LNCAP (cell line): ENCODE data around the gene FKBP6.
"Not testable (repeated sequence)": the region's sequence is repeated elsewhere in the genome, so short reads cannot be mapped to it uniquely, and the experiment has no call there.

Experiments used
- TF ChIP-seq, protein P1 (sequence below): fragments of 450-650 bp; IDR thresholded peaks from 2 replicates; pipeline ENCODE4 v1.5.1; 2017; ENCODE audit warnings: mild to moderate bottlenecking

Gene FKBP6, protein sequence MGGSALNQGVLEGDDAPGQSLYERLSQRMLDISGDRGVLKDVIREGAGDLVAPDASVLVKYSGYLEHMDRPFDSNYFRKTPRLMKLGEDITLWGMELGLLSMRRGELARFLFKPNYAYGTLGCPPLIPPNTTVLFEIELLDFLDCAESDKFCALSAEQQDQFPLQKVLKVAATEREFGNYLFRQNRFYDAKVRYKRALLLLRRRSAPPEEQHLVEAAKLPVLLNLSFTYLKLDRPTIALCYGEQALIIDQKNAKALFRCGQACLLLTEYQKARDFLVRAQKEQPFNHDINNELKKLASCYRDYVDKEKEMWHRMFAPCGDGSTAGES

DNA sequence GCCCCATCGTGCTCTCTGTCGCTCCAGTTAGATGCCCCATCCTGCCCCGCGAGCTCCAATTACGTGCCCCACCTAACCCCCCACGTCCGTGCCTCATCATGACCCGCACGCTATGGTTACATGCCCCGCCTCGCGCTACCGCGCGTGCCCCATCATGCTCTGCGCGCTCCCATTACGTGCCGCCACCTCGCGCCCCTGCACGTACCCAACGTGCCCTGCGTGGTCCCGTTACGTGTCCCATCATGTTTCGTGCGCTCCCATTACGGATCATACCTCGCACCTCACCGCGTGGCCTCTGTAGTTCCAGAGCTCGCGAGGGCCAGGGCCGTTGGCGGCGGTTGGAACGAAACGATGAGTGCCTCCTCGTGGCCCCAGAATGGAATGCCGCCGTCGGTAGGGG is at the start of gene FKBP6, which contains the start of gene TRIM50:
FKBP6 (plus strand) TSS at position 240 of the 400 bp plus-strand sequence. CDS start 268 bp downstream, outside the sequence.
TRIM50 (minus strand) TSS at position 161 of the 400 bp plus-strand sequence. CDS start 3,295 bp downstream, outside the sequence.
- TF ChIP-seq, protein P1, sequence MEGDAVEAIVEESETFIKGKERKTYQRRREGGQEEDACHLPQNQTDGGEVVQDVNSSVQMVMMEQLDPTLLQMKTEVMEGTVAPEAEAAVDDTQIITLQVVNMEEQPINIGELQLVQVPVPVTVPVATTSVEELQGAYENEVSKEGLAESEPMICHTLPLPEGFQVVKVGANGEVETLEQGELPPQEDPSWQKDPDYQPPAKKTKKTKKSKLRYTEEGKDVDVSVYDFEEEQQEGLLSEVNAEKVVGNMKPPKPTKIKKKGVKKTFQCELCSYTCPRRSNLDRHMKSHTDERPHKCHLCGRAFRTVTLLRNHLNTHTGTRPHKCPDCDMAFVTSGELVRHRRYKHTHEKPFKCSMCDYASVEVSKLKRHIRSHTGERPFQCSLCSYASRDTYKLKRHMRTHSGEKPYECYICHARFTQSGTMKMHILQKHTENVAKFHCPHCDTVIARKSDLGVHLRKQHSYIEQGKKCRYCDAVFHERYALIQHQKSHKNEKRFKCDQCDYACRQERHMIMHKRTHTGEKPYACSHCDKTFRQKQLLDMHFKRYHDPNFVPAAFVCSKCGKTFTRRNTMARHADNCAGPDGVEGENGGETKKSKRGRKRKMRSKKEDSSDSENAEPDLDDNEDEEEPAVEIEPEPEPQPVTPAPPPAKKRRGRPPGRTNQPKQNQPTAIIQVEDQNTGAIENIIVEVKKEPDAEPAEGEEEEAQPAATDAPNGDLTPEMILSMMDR = not testable (repeated sequence)

DNA sequence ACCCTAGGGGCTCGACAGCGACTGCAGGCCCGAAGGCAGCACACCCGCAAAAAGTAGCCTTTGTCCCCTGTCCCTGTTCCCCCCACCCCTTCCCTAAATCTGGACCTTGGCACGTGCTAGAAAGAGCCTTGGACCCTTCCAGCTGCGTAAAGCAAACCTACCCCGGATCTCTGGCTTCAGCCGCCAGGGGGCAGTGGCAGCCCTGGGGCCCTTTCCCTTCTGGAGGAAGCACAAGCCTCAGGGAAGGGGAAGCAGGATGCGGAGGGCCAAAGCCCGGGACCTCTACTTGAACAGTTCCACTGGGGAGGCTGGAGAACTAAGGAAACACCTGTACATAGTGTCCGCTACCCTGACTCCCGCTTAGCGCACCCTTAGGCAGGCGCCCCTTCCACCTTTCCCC is 26.9 kb upstream of the FKBP6 start:
- TF ChIP-seq, protein P1 = peak; percentile 31; the same call in 1 of the 2 replicates

DNA sequence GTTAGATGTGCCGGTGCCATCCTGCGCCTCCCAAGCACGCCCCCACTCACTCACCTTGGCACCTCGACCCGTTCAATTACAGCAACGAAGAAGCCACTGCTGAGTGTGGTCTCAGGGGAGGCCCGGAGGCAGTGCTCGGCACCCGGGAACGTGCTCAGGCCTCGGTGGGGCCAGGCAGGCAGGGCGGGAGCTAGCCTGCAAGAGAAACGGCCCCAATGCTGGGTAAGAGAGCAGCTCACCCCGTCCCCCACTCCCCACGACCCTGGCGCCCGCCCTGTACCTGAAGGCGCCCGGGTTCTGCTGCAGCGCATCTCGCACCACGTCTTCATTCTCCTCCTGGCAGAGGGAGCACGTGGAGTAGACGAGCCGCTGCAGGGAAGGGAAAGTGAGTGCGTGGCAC is 24.4 kb upstream of the FKBP6 start:
- TF ChIP-seq, protein P1 = no peak

DNA sequence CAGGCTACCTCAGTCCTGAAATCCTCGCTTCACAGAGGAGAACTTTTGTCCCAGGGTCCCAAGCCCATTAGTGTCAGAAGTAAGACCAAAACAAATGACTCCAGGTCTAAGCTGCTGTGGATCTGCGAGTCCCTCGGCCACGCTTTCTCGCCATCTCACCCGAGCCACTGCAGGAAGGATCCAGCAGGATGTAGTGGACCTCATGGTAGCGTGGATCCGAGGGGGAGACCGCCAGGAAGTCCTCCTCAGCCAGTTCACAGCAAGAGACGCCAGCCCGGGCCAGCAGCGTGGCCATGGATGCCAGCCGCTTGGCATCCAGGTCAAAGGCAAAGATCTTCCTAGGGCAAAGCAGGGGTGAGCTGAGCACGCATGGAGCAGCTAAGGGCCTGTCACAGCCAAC is 23.9 kb upstream of the FKBP6 start:
- TF ChIP-seq, protein P1 = no peak

- TF ChIP-seq, protein P1 = no peak
Measured at GRCh38 chr7:73307436-73307835, 20.5 kb upstream of the FKBP6 start.

- TF ChIP-seq, protein P1 = no peak
Measured at GRCh38 chr7:73308074-73308664, 19.8 kb upstream of the FKBP6 start.

DNA sequence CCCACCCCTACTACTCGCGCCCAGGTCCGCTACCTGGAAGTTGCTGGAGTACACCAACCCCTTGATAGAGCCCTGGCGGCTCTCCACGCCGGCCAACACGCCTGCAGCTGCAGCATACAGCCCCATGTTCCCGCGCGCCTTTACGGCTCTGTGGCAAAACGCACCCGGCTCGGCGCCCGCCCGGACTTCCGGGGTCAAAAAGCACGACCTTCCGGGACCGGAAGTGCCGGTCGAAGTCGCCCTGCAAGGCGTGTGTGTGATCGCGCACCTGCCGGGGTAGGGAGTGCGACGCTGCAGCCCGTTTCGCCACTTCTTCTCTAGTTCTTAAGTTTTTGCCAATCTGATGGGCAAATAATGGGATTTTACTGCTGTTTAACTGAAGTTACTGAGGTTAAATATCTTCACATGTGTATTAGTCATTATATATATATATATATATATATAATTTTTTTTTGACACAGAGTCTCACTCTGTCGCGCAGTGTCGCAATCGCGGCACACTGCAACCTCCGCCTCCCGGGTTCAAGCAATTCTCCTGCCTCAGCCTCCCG is 19.2 kb upstream of the FKBP6 start, which contains the start of gene NSUN5:
NSUN5 (minus strand) TSS at position 162 of the 550 bp plus-strand sequence; CDS start at position 126, 36 bp downstream.
- TF ChIP-seq, protein P1 = no peak
